ENCODE results near the gene MRGPRF. TPM values are rescaled to one million over a fixed set of nuclear protein-coding genes. Genes with fewer than 3 reads are reported as not detected.

Gene MRGPRF
- total RNA-seq, 2 experiments from 2014 or later = not detected

- BruUV-seq (replicated peaks) = no TSS peak
- intact Hi-C loops (cut with micrococcal nuclease; ENCODE audit: unreplicated experiment) = no loop called here
- H3K9me2 ChIP-seq (ENCODE audit: insufficient read depth, low read length) = no peaks in the 10 kb centered on the region
- no peaks in the 10 kb centered on the region for H3K4me1 ChIP-seq (ENCODE audit: insufficient read depth, low read length, poor library complexity, severe bottlenecking)
- H3K4me2 ChIP-seq (ENCODE audit: low read length) = no peak overlapping the region
- H3K4me3 ChIP-seq (ENCODE audit: low read depth, low read length, poor library complexity, severe bottlenecking) = no peak overlapping the region
- no peaks in the 10 kb centered on the region for H4K20me1 ChIP-seq (ENCODE audit: insufficient read depth, low read length)
- DNase-seq (ENCODE audit: low spot score) = no peak
- TF ChIP-seq EZH2phosphoT487 (IDR thresholded peaks at IDR 0.05; ENCODE audit: borderline replicate concordance, low read depth, low read length) = no peak
- TF ChIP-seq, protein P1, sequence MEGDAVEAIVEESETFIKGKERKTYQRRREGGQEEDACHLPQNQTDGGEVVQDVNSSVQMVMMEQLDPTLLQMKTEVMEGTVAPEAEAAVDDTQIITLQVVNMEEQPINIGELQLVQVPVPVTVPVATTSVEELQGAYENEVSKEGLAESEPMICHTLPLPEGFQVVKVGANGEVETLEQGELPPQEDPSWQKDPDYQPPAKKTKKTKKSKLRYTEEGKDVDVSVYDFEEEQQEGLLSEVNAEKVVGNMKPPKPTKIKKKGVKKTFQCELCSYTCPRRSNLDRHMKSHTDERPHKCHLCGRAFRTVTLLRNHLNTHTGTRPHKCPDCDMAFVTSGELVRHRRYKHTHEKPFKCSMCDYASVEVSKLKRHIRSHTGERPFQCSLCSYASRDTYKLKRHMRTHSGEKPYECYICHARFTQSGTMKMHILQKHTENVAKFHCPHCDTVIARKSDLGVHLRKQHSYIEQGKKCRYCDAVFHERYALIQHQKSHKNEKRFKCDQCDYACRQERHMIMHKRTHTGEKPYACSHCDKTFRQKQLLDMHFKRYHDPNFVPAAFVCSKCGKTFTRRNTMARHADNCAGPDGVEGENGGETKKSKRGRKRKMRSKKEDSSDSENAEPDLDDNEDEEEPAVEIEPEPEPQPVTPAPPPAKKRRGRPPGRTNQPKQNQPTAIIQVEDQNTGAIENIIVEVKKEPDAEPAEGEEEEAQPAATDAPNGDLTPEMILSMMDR (conservative IDR thresholded peaks at IDR 0.05; ENCODE audit: low read length) = no peak
- H2AFZ ChIP-seq (ENCODE audit: low read length) = no peak overlapping the region
- ChIA-PET CTCF (ENCODE audit: unreplicated experiment) (no interaction called here), POLR2A (no interaction called here)
- no peaks in the 10 kb centered on the region for H3K36me3 ChIP-seq (ENCODE audit: insufficient read depth, low read length)
- no peaks in the 10 kb centered on the region for H3K79me2 ChIP-seq (ENCODE audit: insufficient read depth, low read depth, low read length)
- no peak overlapping the region for H3K27ac ChIP-seq (ENCODE audit: low read depth, low read length, poor library complexity, severe bottlenecking)
- H3K9me3 ChIP-seq (ENCODE audit: low read length) = no peaks in the 10 kb centered on the region
These were observed 44.5 kb downstream of the MRGPRF start for GRCh38 chr11:68968306-68969250.

GRCh38 chr11:68966894-68967780, 45.9 kb downstream of the MRGPRF start:
- Histone ChIP-seq H3K27ac (ENCODE audit: low read depth, low read length, poor library complexity, severe bottlenecking) (no peak overlapping the region), H2AFZ (ENCODE audit: low read length) (no peak overlapping the region), H3K4me3 (ENCODE audit: low read depth, low read length, poor library complexity, severe bottlenecking) (no peak overlapping the region), H3K36me3 (ENCODE audit: insufficient read depth, low read length) (no peaks in the 10 kb centered on the region), H3K79me2 (ENCODE audit: insufficient read depth, low read depth, low read length) (no peaks in the 10 kb centered on the region), H3K9me3 (ENCODE audit: low read length) (no peaks in the 10 kb centered on the region), H3K4me2 (ENCODE audit: low read length) (no peak overlapping the region), H3K9me2 (ENCODE audit: insufficient read depth, low read length) (no peaks in the 10 kb centered on the region), H4K20me1 (ENCODE audit: insufficient read depth, low read length) (no peaks in the 10 kb centered on the region), H3K4me1 (ENCODE audit: insufficient read depth, low read length, poor library complexity, severe bottlenecking) (no peaks in the 10 kb centered on the region)
- TF ChIP-seq, protein P1 (conservative IDR thresholded peaks at IDR 0.05; ENCODE audit: low read length) = no peak
- TF ChIP-seq EZH2phosphoT487 (IDR thresholded peaks at IDR 0.05; ENCODE audit: borderline replicate concordance, low read depth, low read length) = no peak
- no peak for DNase-seq (ENCODE audit: low spot score)
- intact Hi-C loops (cut with micrococcal nuclease; ENCODE audit: unreplicated experiment) = no loop called here
- BruUV-seq (replicated peaks) = no TSS peak
- ChIA-PET POLR2A (no interaction called here), CTCF (ENCODE audit: unreplicated experiment) (no interaction called here)
